HEK293 (cell line): ENCODE data around the gene SLC10A7.

Experiments
- CTCF ChIA-PET: fragments of 350-600 bp; formaldehyde crosslinking; extraction: SDS; loops from one replicate; lab custom pipeline; 2021; ENCODE audit warnings: antibody characterized with exemption; lab: Yijun Ruan, JAX
- POLR2A ChIA-PET: fragments of 300-600 bp; formaldehyde crosslinking; extraction: SDS; loops from one replicate; lab custom pipeline; 2020; ENCODE audit warnings: antibody characterized with exemption, inconsistent platforms; lab: Yijun Ruan, JAX
- H3K27ac ChIP-seq: fragments of 200-500 bp; sonication (Bioruptor generic); 2 replicates; pipeline ENCODE4 v1.5.1; 2014; ENCODE audit warnings: low read depth, low read length, control low read depth, inconsistent platforms; ENCODE audit errors: extremely low read depth
- H3K36me3 ChIP-seq, 2 experiments: fragments of 200-500 bp in 1 of 2; sonication (Bioruptor generic) in 1 of 2; 1 replicate in 1 of 2; 2 replicates in 1 of 2; pipeline ENCODE4 v1.5.1; 2014 to 2017; ENCODE audit warnings: inconsistent platforms in 2 of 2, low read length in 2 of 2; ENCODE audit not compliant: control insufficient read depth in 2 of 2, insufficient read depth in 1 of 2
- H3K4me1 ChIP-seq: fragments of 200-500 bp; sonication (Bioruptor generic); 2 replicates; pipeline ENCODE4 v1.5.1; 2014; ENCODE audit warnings: mild to moderate bottlenecking, low read length, inconsistent platforms; ENCODE audit not compliant: control insufficient read depth, insufficient read depth
- H3K4me3 ChIP-seq: 2 replicates; pipeline ENCODE4 v1.5.1; 2011; ENCODE audit warnings: low read depth, mild to moderate bottlenecking, control low read depth, low read length, moderate library complexity
- H3K9me3 ChIP-seq: fragments of 200-500 bp; sonication (Bioruptor generic); 2 replicates; pipeline ENCODE4 v1.5.1; 2014; ENCODE audit warnings: low read depth, low read length, inconsistent platforms; ENCODE audit not compliant: control insufficient read depth, insufficient read depth
- BCL6B ChIP-seq: fragments of 450-650 bp; formaldehyde crosslinking; IDR thresholded peaks from 2 replicates; pipeline ENCODE4 v1.5.1; 2017; ENCODE audit warnings: missing biosample characterization, missing genetic modification characterization
- GLI4 ChIP-seq: fragments of 450-650 bp; formaldehyde crosslinking; IDR thresholded peaks from 2 replicates; pipeline ENCODE4 v1.5.1; 2016; ENCODE audit warnings: missing biosample characterization, missing genetic modification characterization
- KLF10 ChIP-seq: fragments of 450-650 bp; IDR thresholded peaks from 2 replicates; pipeline ENCODE4 v1.5.1; 2018; ENCODE audit warnings: missing biosample characterization, mild to moderate bottlenecking, missing genetic modification characterization
- KLF7 ChIP-seq: fragments of 450-650 bp; formaldehyde crosslinking; IDR thresholded peaks from 2 replicates; pipeline ENCODE4 v1.5.1; 2016; ENCODE audit warnings: missing biosample characterization, missing genetic modification characterization, borderline replicate concordance
- PRDM10 ChIP-seq: fragments of 450-650 bp; formaldehyde crosslinking; IDR thresholded peaks from 2 replicates; pipeline ENCODE4 v1.5.1; 2016; ENCODE audit warnings: missing biosample characterization, missing genetic modification characterization
- SCRT2 ChIP-seq: fragments of 450-650 bp; formaldehyde crosslinking; IDR thresholded peaks from 2 replicates; pipeline ENCODE4 v1.5.1; 2016; ENCODE audit warnings: missing biosample characterization, missing genetic modification characterization
- SETDB1 ChIP-seq: IDR thresholded peaks from one replicate; pipeline ENCODE4 v1.6.1; 2017; ENCODE audit warnings: mild to moderate bottlenecking, low read length, moderate library complexity, mixed read lengths; ENCODE audit not compliant: insufficient read length
- ZBTB48 ChIP-seq: fragments of 450-650 bp; formaldehyde crosslinking; IDR thresholded peaks from 2 replicates; pipeline ENCODE4 v1.5.1; 2016; ENCODE audit warnings: missing biosample characterization, missing genetic modification characterization
- ZFHX2 ChIP-seq: fragments of 450-650 bp; formaldehyde crosslinking; conservative IDR thresholded peaks from 2 replicates; pipeline ENCODE4 v1.5.1; 2016; ENCODE audit warnings: missing biosample characterization, missing genetic modification characterization
- ZNF10 ChIP-seq: fragments of 450-650 bp; formaldehyde crosslinking; IDR thresholded peaks from 2 replicates; pipeline ENCODE4 v1.5.1; 2017; ENCODE audit warnings: missing biosample characterization, missing genetic modification characterization
- ZNF157 ChIP-seq: fragments of 450-650 bp; formaldehyde crosslinking; IDR thresholded peaks from 2 replicates; pipeline ENCODE4 v1.5.1; 2016; ENCODE audit warnings: missing biosample characterization, missing genetic modification characterization
- ZNF169 ChIP-seq: fragments of 450-650 bp; formaldehyde crosslinking; IDR thresholded peaks from 2 replicates; pipeline ENCODE4 v1.5.1; 2016; ENCODE audit warnings: missing biosample characterization, missing genetic modification characterization
- ZNF24 ChIP-seq: fragments of 450-650 bp; formaldehyde crosslinking; IDR thresholded peaks from 2 replicates; pipeline ENCODE4 v1.5.1; 2016; ENCODE audit warnings: missing biosample characterization, missing genetic modification characterization
- ZNF266 ChIP-seq: fragments of 450-650 bp; formaldehyde crosslinking; IDR thresholded peaks from 2 replicates; pipeline ENCODE4 v1.5.1; 2016; ENCODE audit warnings: missing biosample characterization, missing genetic modification characterization, low read depth
- ZNF426 ChIP-seq: fragments of 450-650 bp; formaldehyde crosslinking; IDR thresholded peaks from 2 replicates; pipeline ENCODE4 v1.5.1; 2017; ENCODE audit warnings: missing biosample characterization, missing genetic modification characterization, mild to moderate bottlenecking, inconsistent platforms, moderate library complexity
- ZNF513 ChIP-seq: fragments of 450-650 bp; IDR thresholded peaks from 2 replicates; pipeline ENCODE4 v1.5.1; 2018; ENCODE audit warnings: missing biosample characterization, missing genetic modification characterization
- ZNF530 ChIP-seq: fragments of 450-650 bp; formaldehyde crosslinking; IDR thresholded peaks from 2 replicates; pipeline ENCODE4 v1.5.1; 2016; ENCODE audit warnings: low read depth, missing biosample characterization, missing genetic modification characterization
- ZNF560 ChIP-seq: fragments of 450-650 bp; formaldehyde crosslinking; IDR thresholded peaks from 2 replicates; pipeline ENCODE4 v1.5.1; 2017; ENCODE audit warnings: missing biosample characterization, missing genetic modification characterization, borderline replicate concordance
- TF ChIP-seq, protein P1 (sequence below): fragments of 450-650 bp; formaldehyde crosslinking; IDR thresholded peaks from 2 replicates; pipeline ENCODE4 v1.5.1; 2016; ENCODE audit warnings: missing biosample characterization, missing genetic modification characterization
- TF ChIP-seq, protein P2 (sequence below): fragments of 450-650 bp; formaldehyde crosslinking; IDR thresholded peaks from 2 replicates; pipeline ENCODE4 v1.5.1; 2017; ENCODE audit warnings: missing biosample characterization, missing genetic modification characterization

SLC10A7 gene

DNA sequence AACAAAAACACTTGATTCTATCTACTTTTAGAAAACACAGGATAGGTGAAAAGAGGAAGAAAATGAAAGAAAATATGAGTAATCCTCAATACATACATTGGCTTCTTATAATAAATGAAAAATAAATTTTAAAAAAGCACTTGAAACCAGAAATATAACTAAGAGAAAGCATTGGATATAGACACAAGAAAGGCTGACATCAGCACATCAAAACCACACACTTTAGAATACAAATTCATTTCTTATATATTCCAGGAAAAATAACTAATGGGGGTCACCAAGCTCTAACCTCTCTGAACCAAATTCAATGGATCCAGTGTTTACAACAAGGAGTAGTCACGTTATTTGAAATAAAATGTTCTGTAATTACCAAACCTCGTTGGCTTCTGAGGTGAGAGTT lies 173.9 kb downstream of the SLC10A7 start (continued):
- TF ChIP-seq BCL6B (tag by site-specific recombination) (no peak), ZNF513 (tag by site-specific recombination) (no peak)

- H3K4me3 ChIP-seq: no peak overlapping the region
- no peaks in the 10 kb centered on the region for H3K9me3 ChIP-seq
- ChIA-PET POLR2A (no interaction called here), CTCF (interaction anchor here (0.7 to 1.0 kb wide), 2 partner anchors 174 to 750 kb away, joined by 3 to 5 read pairs; no protein-coding TSS in a partner anchor)
- no peak for TF ChIP-seq ZBTB48
- H3K27ac ChIP-seq: no peak overlapping the region
- H3K4me1 ChIP-seq: no peaks in the 10 kb centered on the region
- no peaks in the 10 kb centered on the region for H3K36me3 ChIP-seq
Measured at GRCh38 chr4:146346276-146346675, 175.5 kb downstream of the SLC10A7 start.

- TF ChIP-seq, protein P1, sequence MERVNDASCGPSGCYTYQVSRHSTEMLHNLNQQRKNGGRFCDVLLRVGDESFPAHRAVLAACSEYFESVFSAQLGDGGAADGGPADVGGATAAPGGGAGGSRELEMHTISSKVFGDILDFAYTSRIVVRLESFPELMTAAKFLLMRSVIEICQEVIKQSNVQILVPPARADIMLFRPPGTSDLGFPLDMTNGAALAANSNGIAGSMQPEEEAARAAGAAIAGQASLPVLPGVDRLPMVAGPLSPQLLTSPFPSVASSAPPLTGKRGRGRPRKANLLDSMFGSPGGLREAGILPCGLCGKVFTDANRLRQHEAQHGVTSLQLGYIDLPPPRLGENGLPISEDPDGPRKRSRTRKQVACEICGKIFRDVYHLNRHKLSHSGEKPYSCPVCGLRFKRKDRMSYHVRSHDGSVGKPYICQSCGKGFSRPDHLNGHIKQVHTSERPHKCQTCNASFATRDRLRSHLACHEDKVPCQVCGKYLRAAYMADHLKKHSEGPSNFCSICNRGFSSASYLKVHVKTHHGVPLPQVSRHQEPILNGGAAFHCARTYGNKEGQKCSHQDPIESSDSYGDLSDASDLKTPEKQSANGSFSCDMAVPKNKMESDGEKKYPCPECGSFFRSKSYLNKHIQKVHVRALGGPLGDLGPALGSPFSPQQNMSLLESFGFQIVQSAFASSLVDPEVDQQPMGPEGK (tag by site-specific recombination): no peak
- TF ChIP-seq KLF10 (tag by site-specific recombination): no peak
- no peak for TF ChIP-seq GLI4 (tag by site-specific recombination)
- TF ChIP-seq, protein P2, sequence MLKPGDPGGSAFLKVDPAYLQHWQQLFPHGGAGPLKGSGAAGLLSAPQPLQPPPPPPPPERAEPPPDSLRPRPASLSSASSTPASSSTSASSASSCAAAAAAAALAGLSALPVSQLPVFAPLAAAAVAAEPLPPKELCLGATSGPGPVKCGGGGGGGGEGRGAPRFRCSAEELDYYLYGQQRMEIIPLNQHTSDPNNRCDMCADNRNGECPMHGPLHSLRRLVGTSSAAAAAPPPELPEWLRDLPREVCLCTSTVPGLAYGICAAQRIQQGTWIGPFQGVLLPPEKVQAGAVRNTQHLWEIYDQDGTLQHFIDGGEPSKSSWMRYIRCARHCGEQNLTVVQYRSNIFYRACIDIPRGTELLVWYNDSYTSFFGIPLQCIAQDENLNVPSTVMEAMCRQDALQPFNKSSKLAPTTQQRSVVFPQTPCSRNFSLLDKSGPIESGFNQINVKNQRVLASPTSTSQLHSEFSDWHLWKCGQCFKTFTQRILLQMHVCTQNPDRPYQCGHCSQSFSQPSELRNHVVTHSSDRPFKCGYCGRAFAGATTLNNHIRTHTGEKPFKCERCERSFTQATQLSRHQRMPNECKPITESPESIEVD (tag by site-specific recombination): no peak
- TF ChIP-seq ZFHX2 (tag by site-specific recombination): no peak
- TF ChIP-seq SETDB1: no peak
Measured at GRCh38 chr4:146343776-146344175, 178.0 kb downstream of the SLC10A7 start.

GRCh38 chr4:146343199-146343598 lies 178.5 kb downstream of the SLC10A7 start:
- no peaks in the 10 kb centered on the region for H3K36me3 ChIP-seq
- no peaks in the 10 kb centered on the region for H3K4me1 ChIP-seq
- CTCF ChIA-PET: interaction anchor here (0.6 to 1.8 kb wide), 13 partner anchors 23 to 754 kb away, joined by 3 to 5 read pairs (median 3); no protein-coding TSS in a partner anchor
- H3K9me3 ChIP-seq: no peaks in the 10 kb centered on the region
- H3K27ac ChIP-seq: no peak overlapping the region
- no peak overlapping the region for H3K4me3 ChIP-seq
- POLR2A ChIA-PET: no interaction called here
- TF ChIP-seq ZNF10 (tag by site-specific recombination): no peak
- no peak for TF ChIP-seq ZNF560 (tag by site-specific recombination)
- TF ChIP-seq ZNF169 (tag by site-specific recombination): no peak
- no peak for TF ChIP-seq ZNF266 (tag by site-specific recombination)
- no peak for TF ChIP-seq ZNF24
- no peak for TF ChIP-seq PRDM10
- no peak for TF ChIP-seq ZNF426
- TF ChIP-seq SCRT2 (tag by site-specific recombination): no peak
- no peak for TF ChIP-seq ZNF157 (tag by site-specific recombination)
- TF ChIP-seq KLF7 (tag by site-specific recombination): no peak
- no peak for TF ChIP-seq ZNF530 (tag by site-specific recombination)

More at GRCh38 chr4:146343776-146344175, 178.0 kb downstream of the SLC10A7 start:
- ChIA-PET CTCF (interaction anchor here (1.0 to 1.8 kb wide), 4 partner anchors 506 to 753 kb away, joined by 3 to 4 read pairs (median 3); no protein-coding TSS in a partner anchor), POLR2A (no interaction called here)
- H3K4me1 ChIP-seq: no peaks in the 10 kb centered on the region
- H3K27ac ChIP-seq: no peak overlapping the region
- no peaks in the 10 kb centered on the region for H3K9me3 ChIP-seq
- H3K4me3 ChIP-seq: no peak overlapping the region
- H3K36me3 ChIP-seq: no peaks in the 10 kb centered on the region
